ENCODE results near the gene JARID2. TPM values are rescaled to one million over a fixed set of nuclear protein-coding genes. Genes with fewer than 3 reads are reported as not detected.

The JARID2 gene
- total and polyA plus RNA-seq, 11 donors = 3.5 to 12.2 (median 7.5) TPM

DNA sequence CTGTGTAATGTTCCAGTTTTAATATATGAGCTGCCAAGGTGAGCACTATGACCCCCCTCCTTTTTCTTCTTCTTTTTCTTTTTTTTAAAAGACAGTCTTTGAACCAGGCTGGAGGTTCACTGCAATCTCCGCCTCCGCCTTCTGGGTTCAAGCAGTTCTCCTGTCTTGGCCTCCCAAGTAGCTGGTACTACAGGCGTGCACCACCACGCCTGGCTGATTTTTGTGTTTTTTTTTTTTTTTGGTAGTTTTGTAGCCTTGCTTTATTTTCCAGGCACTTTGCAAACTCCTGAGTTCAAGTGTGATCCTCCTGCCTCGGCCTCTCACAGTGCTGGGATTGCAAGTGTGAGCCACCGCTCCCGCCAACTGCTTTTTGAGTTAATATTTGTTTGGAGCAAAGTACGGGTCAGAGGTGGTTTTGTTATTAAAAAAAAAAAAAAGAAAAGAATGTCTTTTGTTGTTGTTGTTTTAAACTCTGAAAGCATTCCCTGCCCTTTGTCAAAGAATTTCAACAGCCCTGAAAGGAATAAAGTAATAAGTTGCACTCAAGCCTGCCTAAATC is 78.6 kb downstream of the JARID2 start:
- no peak for DNase-seq
- intact Hi-C loops (cut with DNase I) = no loop called here
- no peaks in the 10 kb centered on the region for H3K36me3 ChIP-seq
- no peak for ATAC-seq
- 92 to 95% (median 94%) methylated on average over 8 of the region's 8 CpGs for WGBS, 4 donors
- peaks cover 2 to 68% (median 31%) of the 10 kb centered on the region in 12 donors for H3K4me1 ChIP-seq
- no peak overlapping the region for H3K4me3 ChIP-seq
- H3K27ac ChIP-seq = no peak overlapping the region
- TF ChIP-seq, protein P1, sequence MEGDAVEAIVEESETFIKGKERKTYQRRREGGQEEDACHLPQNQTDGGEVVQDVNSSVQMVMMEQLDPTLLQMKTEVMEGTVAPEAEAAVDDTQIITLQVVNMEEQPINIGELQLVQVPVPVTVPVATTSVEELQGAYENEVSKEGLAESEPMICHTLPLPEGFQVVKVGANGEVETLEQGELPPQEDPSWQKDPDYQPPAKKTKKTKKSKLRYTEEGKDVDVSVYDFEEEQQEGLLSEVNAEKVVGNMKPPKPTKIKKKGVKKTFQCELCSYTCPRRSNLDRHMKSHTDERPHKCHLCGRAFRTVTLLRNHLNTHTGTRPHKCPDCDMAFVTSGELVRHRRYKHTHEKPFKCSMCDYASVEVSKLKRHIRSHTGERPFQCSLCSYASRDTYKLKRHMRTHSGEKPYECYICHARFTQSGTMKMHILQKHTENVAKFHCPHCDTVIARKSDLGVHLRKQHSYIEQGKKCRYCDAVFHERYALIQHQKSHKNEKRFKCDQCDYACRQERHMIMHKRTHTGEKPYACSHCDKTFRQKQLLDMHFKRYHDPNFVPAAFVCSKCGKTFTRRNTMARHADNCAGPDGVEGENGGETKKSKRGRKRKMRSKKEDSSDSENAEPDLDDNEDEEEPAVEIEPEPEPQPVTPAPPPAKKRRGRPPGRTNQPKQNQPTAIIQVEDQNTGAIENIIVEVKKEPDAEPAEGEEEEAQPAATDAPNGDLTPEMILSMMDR (IDR thresholded peaks at IDR 0.05) = no peak
- TF ChIP-seq POLR2A (IDR thresholded peaks at IDR 0.05) = no peak
- no peaks in the 10 kb centered on the region for H3K27me3 ChIP-seq
- no peaks in the 10 kb centered on the region for H3K9me3 ChIP-seq

DNA sequence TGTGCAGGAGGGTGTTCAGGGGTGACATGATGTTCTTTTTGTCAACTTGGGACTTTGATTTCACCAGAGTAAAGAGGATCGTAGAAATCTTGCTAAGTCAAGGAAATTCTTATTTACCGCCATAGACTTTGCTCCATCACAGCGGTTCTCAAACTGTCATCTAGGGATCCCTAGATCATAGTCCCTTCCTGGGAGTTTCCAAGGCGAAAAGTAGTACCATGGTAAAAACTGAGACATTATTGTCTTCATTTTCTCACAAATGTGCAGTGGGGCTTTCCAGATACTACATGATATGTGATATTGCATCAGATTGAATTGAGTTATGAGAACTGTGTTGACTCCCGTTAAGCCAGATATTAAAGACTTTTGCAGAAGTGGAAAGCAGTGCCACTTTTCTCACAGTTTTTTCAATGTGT is 79.7 kb downstream of the JARID2 start:
- ATAC-seq (no peak), DNase-seq (no peak)
- TF ChIP-seq, protein P1 (IDR thresholded peaks at IDR 0.05) = no peak
- TF ChIP-seq POLR2A (IDR thresholded peaks at IDR 0.05) = no peak
- no peak overlapping the region for H3K27ac ChIP-seq
- 87 to 95% (median 93%) methylated on average over 5 of the region's 5 CpGs for WGBS, 4 donors
- H3K4me1 ChIP-seq = peaks cover 2 to 72% (median 40%) of the 10 kb centered on the region in 12 donors
- no peak overlapping the region for H3K4me3 ChIP-seq
- H3K27me3 ChIP-seq = no peaks in the 10 kb centered on the region
- intact Hi-C loops (cut with DNase I) = no loop called here
- no peaks in the 10 kb centered on the region for H3K36me3 ChIP-seq
- no peaks in the 10 kb centered on the region for H3K9me3 ChIP-seq

DNA sequence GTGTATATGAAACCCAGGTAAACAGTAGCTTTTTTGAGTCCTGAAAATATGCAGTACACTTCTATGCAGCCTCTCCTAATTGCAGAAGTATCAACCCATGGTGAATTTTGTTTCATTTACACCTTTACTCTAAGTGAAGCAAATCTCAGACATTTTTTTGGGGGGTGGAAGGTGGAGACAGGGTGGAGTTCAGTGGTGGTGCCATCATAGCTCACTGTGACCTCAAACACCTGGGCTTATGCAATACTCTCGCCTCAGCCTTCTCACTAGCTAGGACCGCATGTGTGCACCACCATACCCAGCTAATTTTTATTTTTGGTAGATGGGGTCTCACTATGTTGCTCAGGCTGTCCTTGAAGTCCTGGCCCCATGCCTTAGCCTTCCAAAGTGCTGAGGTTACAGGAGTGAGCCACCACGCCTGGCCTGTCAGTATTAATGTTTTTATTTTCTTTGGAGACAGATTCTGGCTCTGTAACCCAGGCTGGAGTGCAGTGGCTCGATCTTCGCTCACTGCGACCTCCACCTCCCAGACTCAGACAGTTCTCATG is 80.3 kb downstream of the JARID2 start:
- no peak overlapping the region for H3K4me3 ChIP-seq
- no peaks in the 10 kb centered on the region for H3K27me3 ChIP-seq
- DNase-seq (no peak), ATAC-seq (no peak)
- H3K27ac ChIP-seq = no peak overlapping the region
- intact Hi-C loops (cut with DNase I) = no loop called here
- no peak for TF ChIP-seq POLR2A (IDR thresholded peaks at IDR 0.05)
- TF ChIP-seq, protein P1 (IDR thresholded peaks at IDR 0.05) = no peak
- no peaks in the 10 kb centered on the region for H3K9me3 ChIP-seq
- H3K4me1 ChIP-seq = peaks cover 2 to 78% (median 43%) of the 10 kb centered on the region in 12 donors
- no peaks in the 10 kb centered on the region for H3K36me3 ChIP-seq
- 83 to 90% (median 87%) methylated on average over 6 of the region's 6 CpGs for WGBS, 4 donors

DNA sequence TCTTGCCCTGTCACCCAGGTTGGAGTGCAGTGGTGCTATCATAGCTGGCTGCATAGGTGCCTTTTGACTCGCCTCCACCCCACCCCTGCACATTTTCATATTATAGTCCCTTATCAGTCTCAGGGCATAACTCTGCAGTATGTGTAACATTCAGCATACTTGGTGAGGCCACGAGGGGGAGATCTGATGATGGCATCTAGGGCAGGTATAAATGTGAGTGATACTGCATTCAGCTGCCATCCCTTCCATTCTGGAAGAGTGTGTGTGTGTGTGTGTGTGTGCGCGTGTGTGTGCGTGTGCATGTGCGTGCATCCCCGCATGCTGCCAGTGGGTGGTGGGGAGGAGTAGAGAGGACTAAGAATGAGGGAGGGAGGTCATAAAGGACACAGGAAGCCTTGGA is 81.4 kb downstream of the JARID2 start:
- Histone ChIP-seq H3K9me3 (no peaks in the 10 kb centered on the region), H3K36me3 (no peaks in the 10 kb centered on the region), H3K27me3 (no peaks in the 10 kb centered on the region), H3K4me3 (no peak overlapping the region), H3K27ac (no peak overlapping the region), H3K4me1 (peaks cover 2 to 87% (median 45%) of the 10 kb centered on the region in 12 donors)
- no peak for TF ChIP-seq POLR2A (IDR thresholded peaks at IDR 0.05)
- TF ChIP-seq, protein P1 (IDR thresholded peaks at IDR 0.05) = peak in 1 of 12 donors; percentile 12
- DNase-seq (no peak), ATAC-seq (peak in 3 of 4 donors; percentile 5 to 33 (median 21))
- intact Hi-C loops (cut with DNase I) = no loop called here
- 61 to 72% (median 68%) methylated on average over 7 of the region's 7 CpGs for WGBS, 4 donors

Measured in heart left ventricle (tissue), 16 donors.